Mononuclear cell (primary cell): ENCODE results near the gene NPFFR1. TPM values are rescaled to one million over a fixed set of nuclear protein-coding genes. Genes with fewer than 3 reads are reported as not detected.
"Not testable (repeated sequence)": the region's sequence is repeated elsewhere in the genome, so short reads cannot be mapped to it uniquely, and the experiment has no call there.

Source experiments
- H3K27me3 ChIP-seq: 2 replicates; pipeline ENCODE4 v1.6.0; 2011; ENCODE audit warnings: low read length, control low read depth; ENCODE audit not compliant: insufficient read depth
- H3K4me1 ChIP-seq: 2 replicates; pipeline ENCODE4 v1.5.1; 2011; ENCODE audit warnings: mild to moderate bottlenecking, low read length, control low read depth; ENCODE audit not compliant: insufficient read depth
- H3K4me3 ChIP-seq: 2 replicates; pipeline ENCODE4 v1.5.1; 2011; ENCODE audit warnings: mild to moderate bottlenecking, low read length, moderate library complexity
- H3K9me3 ChIP-seq: 2 replicates; pipeline ENCODE4 v1.5.1; 2011; ENCODE audit warnings: low read depth, mild to moderate bottlenecking, control low read depth, low read length
- total RNA-seq: library from RNA; depleted of rRNA; stranded (reverse); fragments of >200 nt; gene quantifications from one replicate; pipeline ENCODE4 v1.2.3, GENCODE V29; 2012

The NPFFR1 gene
- total RNA-seq, 1 donor = under 0.01 TPM

- not testable (repeated sequence) for H3K27me3 ChIP-seq, H3K4me1 ChIP-seq, H3K4me3 ChIP-seq, H3K9me3 ChIP-seq
Observed at GRCh38 chr10:70239077-70239976, 44.5 kb downstream of the NPFFR1 start.

GRCh38 chr10:70237958-70238536 is 45.8 kb downstream of the NPFFR1 start:
- not testable (repeated sequence) for H3K4me3 ChIP-seq, H3K4me1 ChIP-seq, H3K27me3 ChIP-seq, H3K9me3 ChIP-seq

- H3K4me3 ChIP-seq = no peak overlapping the region
- H3K27me3 ChIP-seq = no peaks in the 10 kb centered on the region
- H3K4me1 ChIP-seq = peaks cover 19% of the 10 kb centered on the region
- H3K9me3 ChIP-seq = no peaks in the 10 kb centered on the region
Observed at GRCh38 chr10:70234668-70235447, 48.9 kb downstream of the NPFFR1 start.

- Histone ChIP-seq H3K27me3 (no peaks in the 10 kb centered on the region), H3K4me3 (peak overlapping the region; percentile 79), H3K9me3 (no peaks in the 10 kb centered on the region), H3K4me1 (peaks cover 19% of the 10 kb centered on the region)
Observed at GRCh38 chr10:70233939-70234300, 49.9 kb downstream of the NPFFR1 start.

- Histone ChIP-seq H3K4me3 (peak within 1 kb of the TSS; percentile 79), H3K4me1 (peaks cover 19% of the 10 kb centered on the region), H3K9me3 (no peaks in the 10 kb centered on the region), H3K27me3 (no peaks in the 10 kb centered on the region)
Observed at GRCh38 chr10:70233109-70233938, 50.5 kb downstream of the NPFFR1 start, which contains the start of gene PPA1. Gene PPA1 (minus strand): TSS chr10:70233429. CDS start chr10:70233327, 102 bp downstream.

GRCh38 chr10:70232859-70233108 is 51.0 kb downstream of the NPFFR1 start:
- no peaks in the 10 kb centered on the region for H3K27me3 ChIP-seq
- peak overlapping the region; percentile 79 for H3K4me3 ChIP-seq
- H3K9me3 ChIP-seq = no peaks in the 10 kb centered on the region
- peaks cover 19% of the 10 kb centered on the region for H3K4me1 ChIP-seq

GRCh38 chr10:70232155-70232858 is 51.5 kb downstream of the NPFFR1 start:
- no peaks in the 10 kb centered on the region for H3K27me3 ChIP-seq
- no peaks in the 10 kb centered on the region for H3K9me3 ChIP-seq
- H3K4me3 ChIP-seq = peak overlapping the region; percentile 79
- H3K4me1 ChIP-seq = peaks cover 19% of the 10 kb centered on the region

GRCh38 chr10:70228491-70228890 is 55.3 kb downstream of the NPFFR1 start:
- no peaks in the 10 kb centered on the region for H3K27me3 ChIP-seq
- H3K4me3 ChIP-seq = no peak overlapping the region
- no peaks in the 10 kb centered on the region for H3K9me3 ChIP-seq
- H3K4me1 ChIP-seq = peaks cover 16% of the 10 kb centered on the region

- peaks cover 12% of the 10 kb centered on the region for H3K4me1 ChIP-seq
- no peaks in the 10 kb centered on the region for H3K27me3 ChIP-seq
- H3K4me3 ChIP-seq = no peak overlapping the region
- H3K9me3 ChIP-seq = no peaks in the 10 kb centered on the region
Observed at GRCh38 chr10:70227548-70228320, 56.1 kb downstream of the NPFFR1 start.

GRCh38 chr10:70223728-70224127 is 60.1 kb downstream of the NPFFR1 start:
- H3K27me3 ChIP-seq = no peaks in the 10 kb centered on the region
- H3K9me3 ChIP-seq = no peaks in the 10 kb centered on the region
- no peak overlapping the region for H3K4me3 ChIP-seq

GRCh38 chr10:70222811-70223447 is 60.9 kb downstream of the NPFFR1 start:
- H3K4me3 ChIP-seq, H3K9me3 ChIP-seq, H3K27me3 ChIP-seq, H3K4me1 ChIP-seq: not testable (repeated sequence)

More at GRCh38 chr10:70223728-70224127, 60.1 kb downstream of the NPFFR1 start:
- peaks cover 6% of the 10 kb centered on the region for H3K4me1 ChIP-seq

- peaks cover 6% of the 10 kb centered on the region for H3K4me1 ChIP-seq
- no peaks in the 10 kb centered on the region for H3K27me3 ChIP-seq
- no peak overlapping the region for H3K4me3 ChIP-seq
- no peaks in the 10 kb centered on the region for H3K9me3 ChIP-seq
Observed at GRCh38 chr10:70222340-70222794, 61.4 kb downstream of the NPFFR1 start.

GRCh38 chr10:70221030-70221429 is 62.8 kb downstream of the NPFFR1 start:
- H3K4me1 ChIP-seq = peaks cover 6% of the 10 kb centered on the region
- H3K9me3 ChIP-seq = no peaks in the 10 kb centered on the region
- H3K27me3 ChIP-seq = no peaks in the 10 kb centered on the region
- no peak overlapping the region for H3K4me3 ChIP-seq
